NOMO-1 treated with DMSO at 0.1 percent for 48 hours (cell line): ENCODE results near the gene IPO4.

Experiments
- DNase-seq: peaks from one replicate; lab custom pipeline; 2025; ENCODE audit not compliant: unreplicated experiment; lab: John Stamatoyannopoulos, UW

Gene IPO4

DNA sequence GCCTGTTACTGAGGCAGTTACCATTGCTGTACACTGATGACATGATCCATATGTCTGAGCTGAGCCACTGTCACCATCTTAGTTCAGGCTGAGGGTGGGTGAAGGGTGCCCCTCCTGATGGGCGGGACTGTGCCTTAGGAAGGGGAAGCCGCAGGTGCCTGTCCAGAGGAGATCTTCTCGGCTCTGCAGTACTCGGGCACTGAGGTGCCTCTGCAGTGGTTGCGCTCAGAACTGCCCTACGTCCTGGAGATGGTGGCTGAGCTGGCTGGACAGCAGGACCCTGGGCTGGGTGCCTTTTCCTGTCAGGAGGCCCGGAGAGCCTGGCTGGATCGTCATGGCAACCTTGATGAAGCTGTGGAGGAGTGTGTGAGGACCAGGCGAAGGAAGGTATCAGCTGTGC, 37.6 kb downstream of the IPO4 start:
- DNase-seq, result no peak

DNA sequence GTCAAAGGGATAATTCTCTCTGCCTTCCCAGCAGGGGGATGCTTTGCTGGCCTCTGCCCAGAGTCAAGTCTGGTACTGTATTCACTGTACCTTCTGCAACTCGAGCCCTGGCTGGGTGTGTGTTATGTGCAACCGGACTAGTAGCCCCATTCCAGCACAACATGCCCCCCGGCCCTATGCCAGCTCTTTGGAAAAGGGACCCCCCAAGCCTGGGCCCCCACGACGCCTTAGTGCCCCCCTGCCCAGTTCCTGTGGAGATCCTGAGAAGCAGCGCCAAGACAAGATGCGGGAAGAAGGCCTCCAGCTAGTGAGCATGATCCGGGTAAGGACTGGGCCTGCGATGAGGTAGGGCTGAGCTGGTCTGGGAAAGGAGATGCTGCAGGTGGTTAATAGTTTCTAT, 38.0 kb downstream of the IPO4 start:
- DNase-seq, result no peak

GRCh38 chr14:24150061-24150460, 38.6 kb downstream of the IPO4 start:
- no peak for DNase-seq

DNA sequence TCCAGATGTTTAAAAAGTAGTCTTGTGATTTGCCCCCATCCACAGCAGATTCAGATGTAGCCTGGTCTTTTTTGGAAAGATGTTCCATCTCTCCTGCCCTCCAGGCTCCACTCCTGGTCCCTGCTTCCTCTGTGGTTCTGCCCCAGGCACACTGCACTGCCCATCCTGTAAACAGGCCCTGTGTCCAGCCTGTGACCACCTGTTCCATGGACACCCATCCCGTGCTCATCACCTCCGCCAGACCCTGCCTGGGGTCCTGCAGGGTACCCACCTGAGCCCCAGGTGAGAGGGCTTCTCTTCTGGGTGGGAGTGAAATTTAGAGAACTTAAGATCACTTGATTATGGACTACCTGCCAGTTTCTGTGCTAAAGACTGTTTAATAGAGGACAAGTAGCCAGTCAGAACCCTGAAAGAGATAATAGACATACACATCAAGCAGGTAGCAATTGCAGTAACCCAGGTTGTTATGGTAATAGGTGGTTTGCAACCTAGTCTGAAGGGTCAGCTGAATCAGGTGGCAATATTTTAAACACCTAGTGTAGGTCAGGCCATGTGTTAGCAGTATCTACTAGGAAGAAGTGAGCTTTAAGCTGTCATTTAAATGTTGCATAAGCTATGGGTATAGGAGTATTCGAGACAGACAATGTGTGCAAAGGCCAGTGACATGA, 39.2 kb downstream of the IPO4 start:
- no peak for DNase-seq

DNA sequence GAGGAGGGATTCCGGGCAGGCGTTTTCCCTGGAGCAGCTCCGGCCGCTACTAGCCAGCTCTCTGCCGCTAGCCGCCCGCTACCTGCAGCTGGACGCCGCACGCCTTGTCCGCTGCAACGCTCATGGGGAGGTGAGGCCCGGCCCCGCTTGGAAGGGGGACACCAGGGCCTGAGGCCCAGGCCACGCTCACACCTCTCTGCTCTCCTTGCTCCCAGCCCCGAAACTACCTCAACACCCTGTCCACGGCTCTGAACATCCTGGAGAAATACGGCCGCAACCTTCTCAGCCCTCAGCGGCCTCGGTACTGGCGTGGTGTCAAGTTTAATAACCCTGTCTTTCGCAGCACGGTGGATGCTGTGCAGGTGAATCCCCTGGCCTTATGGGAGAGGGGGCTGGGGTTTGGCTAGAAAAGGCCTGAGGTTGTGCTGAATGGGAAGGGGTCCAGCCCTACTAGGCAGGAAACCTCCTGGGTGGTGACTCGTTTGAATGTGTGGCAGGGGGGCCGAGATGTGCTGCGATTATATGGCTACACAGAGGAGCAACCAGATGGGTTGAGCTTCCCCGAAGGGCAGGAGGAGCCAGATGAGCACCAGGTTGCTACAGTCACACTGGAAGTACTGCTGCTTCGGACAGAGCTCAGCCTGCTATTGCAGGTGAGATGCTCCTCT, 40.7 kb downstream of the IPO4 start:
- no peak for DNase-seq

DNA sequence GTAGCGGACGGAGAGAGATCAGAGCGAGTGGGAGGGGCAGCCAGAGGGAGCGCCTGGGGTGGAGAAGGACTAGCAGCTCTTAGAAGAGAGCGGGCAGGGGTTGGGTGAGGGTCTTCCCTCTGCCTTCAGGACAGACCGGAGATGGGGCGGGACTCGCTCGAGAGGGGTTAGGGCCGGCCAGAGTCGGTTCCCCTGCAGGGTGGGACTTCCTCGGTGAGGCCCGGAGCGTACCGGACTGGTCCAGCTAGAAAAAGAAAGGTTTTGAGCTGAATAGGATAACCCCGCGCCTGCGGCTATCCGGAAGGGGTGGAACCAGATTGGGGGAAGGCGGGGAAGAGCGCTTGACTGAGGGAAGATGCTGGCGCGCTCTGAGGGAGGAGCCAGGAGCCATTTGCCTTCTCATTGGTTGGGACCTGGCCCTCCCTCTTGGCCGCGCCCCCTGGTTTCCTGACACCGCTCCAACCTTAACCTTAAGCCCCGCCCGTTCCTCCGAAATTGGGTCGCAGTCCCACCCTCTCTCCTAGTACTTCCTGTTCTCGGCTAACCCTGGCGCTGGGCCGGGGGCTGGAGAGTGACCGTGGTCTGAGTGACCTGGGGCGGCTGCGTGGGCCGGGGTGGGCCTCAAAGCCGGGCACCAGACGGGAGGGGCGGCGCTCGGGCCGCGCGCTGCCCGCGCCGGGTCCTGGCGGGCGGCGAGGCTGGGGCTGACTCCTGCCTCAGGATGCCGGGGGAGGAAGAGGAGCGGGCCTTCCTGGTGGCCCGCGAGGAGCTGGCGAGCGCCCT, 41.4 kb downstream of the IPO4 start, which contains the start of gene RNF31:
RNF31 (plus strand) TSS at position 521 of the 783 bp plus-strand sequence; CDS start at position 722, 201 bp downstream.
- peak; percentile 100 for DNase-seq

GRCh38 chr14:24146453-24146977, 42.1 kb downstream of the IPO4 start, which contains the start of gene PSME2:
Gene PSME2 (minus strand): TSS chr14:24146610. CDS start chr14:24146581, 29 bp downstream.
- peak; percentile 97 for DNase-seq

GRCh38 chr14:24145690-24146452, 42.7 kb downstream of the IPO4 start:
- DNase-seq, result peak; percentile 15

- no peak for DNase-seq
Measured at GRCh38 chr14:24145219-24145618, 43.4 kb downstream of the IPO4 start.

- no peak for DNase-seq
Measured at GRCh38 chr14:24144451-24144850, 44.2 kb downstream of the IPO4 start.

DNA sequence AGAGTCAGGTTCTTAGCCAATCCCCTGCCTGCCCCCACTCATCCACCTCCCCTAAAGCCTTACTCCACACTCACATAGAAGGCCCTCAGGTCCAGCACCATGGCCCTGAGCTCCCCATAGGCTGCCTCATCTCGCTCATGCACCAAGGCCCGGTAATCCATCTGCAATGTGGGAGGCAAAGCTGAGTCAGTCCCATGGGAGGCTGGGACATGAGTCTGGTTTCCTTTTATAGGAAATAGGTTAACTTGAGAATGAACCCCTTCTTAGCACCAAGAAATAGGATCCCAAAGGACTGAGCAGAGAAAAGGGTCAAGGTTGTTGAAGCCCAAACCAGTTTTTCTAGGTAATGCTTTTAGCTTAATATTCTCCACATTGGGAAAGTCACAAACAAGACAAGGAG, 45.1 kb downstream of the IPO4 start:
- no peak for DNase-seq

DNA sequence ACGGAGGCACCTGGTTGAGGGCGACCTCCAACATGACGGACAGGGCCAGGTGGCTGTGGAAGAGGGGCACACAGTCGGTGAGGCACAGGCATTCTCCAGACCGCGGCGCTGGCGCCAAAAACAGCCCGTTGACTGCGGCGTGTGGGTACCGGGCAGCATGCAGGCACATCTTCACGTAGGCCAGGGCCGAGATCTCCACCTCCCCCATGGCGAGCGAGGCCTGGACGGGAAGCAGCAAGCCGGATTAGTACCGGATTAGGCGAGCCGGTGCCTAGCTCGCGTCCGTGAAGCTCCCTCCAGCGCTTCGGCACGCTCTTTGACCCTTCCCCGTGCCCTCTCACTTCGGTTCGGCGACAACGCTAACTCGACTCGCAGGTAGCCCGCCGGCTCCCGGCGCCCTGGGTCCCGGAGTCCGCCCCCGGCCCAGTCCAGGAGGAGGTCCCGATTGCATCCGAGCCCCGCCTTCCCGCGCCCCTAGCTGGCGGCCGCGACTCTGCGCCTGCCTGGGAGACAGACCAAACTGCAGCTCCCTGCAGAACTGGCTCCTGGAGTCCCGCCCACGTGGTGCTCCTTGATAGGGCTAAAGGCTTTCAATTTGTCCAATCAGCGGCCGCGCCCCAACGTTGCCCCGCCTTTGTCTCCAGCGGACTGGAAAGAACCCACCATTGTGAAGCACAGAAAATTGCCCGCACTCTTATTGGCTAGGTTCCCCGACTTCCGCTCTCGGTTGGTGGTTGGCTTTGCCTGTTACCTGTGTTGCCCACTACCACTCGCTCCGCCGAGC, 47.3 kb downstream of the IPO4 start, which contains the start of gene EMC9:
EMC9 (minus strand) TSS at position 495 of the 784 bp plus-strand sequence; CDS start at position 208, 287 bp downstream.
- peak; percentile 99 for DNase-seq

DNA sequence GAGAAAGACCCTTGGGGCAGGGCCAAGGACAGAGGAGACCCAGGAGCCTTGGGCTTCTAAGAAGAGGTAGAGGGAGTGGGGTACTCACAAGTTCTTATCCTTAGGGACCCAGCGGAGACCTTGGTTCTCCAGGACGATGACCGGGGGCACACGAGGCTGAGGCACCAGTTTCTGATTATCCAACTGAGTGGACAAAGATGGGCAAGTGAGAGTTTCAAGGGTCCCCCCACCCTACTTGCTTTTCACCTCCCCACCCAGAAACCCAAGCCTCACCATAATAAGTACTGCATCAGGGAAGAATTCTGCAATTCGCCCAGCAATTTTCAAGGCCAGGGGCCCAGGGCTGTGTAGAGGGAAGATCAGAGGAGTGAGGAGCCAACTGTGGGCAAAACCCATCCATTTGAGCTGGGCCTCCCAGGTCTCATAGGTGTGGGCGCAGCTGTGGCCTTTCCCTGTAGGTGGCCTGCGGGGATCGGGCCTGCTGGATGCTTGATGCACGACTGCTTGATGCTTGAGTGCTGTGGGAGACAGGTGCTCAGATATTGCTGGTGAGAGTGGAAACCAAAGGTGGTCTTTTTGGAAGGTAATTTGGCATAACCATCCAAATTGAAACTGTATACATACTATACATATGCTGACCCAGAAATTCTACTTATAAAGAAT, 49.2 kb downstream of the IPO4 start:
- no peak for DNase-seq

GRCh38 chr14:24138396-24139271, 50.0 kb downstream of the IPO4 start:
- DNase-seq, result no peak

DNA sequence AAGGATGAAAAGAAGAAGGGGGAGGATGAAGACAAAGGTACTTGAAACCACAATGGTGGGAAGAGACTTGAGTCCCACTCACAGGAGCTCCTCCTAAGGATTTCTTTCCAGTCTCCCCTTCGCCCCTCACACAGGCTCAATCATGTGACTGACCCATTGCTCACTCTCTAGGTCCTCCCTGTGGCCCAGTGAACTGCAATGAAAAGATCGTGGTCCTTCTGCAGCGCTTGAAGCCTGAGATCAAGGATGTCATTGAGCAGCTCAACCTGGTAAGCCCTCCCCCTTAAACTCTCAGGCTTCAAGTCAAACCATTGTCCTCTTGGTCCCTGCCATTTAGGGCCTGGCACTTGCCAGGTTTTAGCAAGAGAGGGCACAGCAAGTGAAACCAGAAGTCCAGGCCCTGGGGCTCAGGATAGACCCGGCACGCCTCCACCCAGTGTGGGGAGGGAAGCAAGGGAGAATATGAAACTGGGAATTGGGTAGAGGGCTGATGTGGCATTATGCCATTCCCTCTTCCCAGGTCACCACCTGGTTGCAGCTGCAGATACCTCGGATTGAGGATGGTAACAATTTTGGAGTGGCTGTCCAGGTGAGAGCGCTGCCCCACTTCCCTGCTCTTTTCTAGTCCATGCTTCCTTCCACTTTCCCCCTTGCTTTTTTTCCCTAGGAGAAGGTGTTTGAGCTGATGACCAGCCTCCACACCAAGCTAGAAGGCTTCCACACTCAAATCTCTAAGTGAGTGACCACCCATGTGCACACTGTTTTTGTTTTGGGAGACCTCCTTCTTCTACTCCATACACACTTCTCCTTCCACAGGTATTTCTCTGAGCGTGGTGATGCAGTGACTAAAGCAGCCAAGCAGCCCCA, 50.9 kb downstream of the IPO4 start:
- no peak for DNase-seq

DNA sequence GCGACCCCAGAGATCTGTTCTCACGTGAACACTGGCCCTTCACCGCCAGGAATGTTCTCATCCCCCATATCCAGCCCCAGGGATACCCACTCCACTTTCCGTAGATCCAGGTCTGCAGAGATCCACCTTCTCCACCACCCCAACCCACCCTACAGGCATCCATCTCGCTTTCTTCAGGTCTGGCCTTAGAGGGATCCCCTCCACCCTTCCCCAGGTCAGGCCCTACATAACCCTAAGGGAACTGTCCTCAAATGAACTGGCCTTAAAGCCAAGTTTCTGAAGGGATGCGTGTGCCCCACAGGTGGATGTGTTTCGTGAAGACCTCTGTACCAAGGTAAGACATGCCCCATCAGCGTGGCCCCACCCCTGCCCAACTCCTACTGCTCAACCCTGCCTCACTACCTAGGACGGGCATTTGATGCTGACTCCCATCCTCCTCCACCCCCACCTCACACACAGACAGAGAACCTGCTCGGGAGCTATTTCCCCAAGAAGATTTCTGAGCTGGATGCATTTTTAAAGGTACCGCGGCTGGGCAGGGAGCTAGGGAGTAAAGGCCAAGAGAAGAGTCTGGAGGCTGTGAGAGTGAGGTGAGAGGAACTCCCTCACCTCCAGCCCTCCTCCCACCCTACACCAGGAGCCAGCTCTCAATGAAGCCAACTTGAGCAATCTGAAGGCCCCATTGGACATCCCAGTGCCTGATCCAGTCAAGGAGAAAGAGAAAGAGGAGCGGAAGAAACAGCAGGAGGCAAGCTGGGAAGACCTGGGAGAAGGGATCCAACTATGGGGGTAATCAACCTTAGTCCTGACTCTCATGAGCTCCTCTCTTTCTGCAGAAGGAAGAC, 51.7 kb downstream of the IPO4 start:
- no peak for DNase-seq
